HepG2 (cell line): ENCODE results near the gene LTB4R. TPM values are rescaled to one million over a fixed set of nuclear protein-coding genes. Genes with fewer than 3 reads are reported as not detected.

Source experiments
- ELF4 ChIP-seq: sonication (generic); formaldehyde crosslinking; IDR thresholded peaks from 2 replicates; pipeline ENCODE4 v1.5.0; 2020; ENCODE audit warnings: missing genetic modification reagents, mild to moderate bottlenecking, moderate library complexity, borderline replicate concordance
- GATA4 ChIP-seq: sonication (generic); IDR thresholded peaks from 2 replicates; pipeline ENCODE4 v1.6.1; 2016; ENCODE audit warnings: antibody characterized with exemption, low read depth, borderline replicate concordance
- MTF2 ChIP-seq: sonication (generic); formaldehyde crosslinking; IDR thresholded peaks from 2 replicates; pipeline ENCODE4 v1.5.0; 2020; ENCODE audit warnings: missing genetic modification reagents, borderline replicate concordance
- SMYD3 ChIP-seq: sonication (generic); formaldehyde crosslinking; IDR thresholded peaks from 2 replicates; pipeline ENCODE4 v1.8.1; 2023; ENCODE audit warnings: mild to moderate bottlenecking, missing genetic modification reagents
- TBX3 ChIP-seq: fragments of 450-650 bp; IDR thresholded peaks from 2 replicates; pipeline ENCODE4 v1.6.1; 2017; ENCODE audit warnings: antibody characterized with exemption, mild to moderate bottlenecking, inconsistent platforms, borderline replicate concordance
- ZFP1 ChIP-seq: IDR thresholded peaks from 2 replicates; pipeline ENCODE4 v1.6.1; 2016
- ZNF180 ChIP-seq: sonication (generic); formaldehyde crosslinking; IDR thresholded peaks from 2 replicates; pipeline ENCODE4 v1.4.0; 2020; ENCODE audit warnings: low read depth, missing genetic modification reagents, borderline replicate concordance
- ZNF318 ChIP-seq: sonication (generic); formaldehyde crosslinking; IDR thresholded peaks from 2 replicates; pipeline ENCODE4 v1.4.0; 2020; ENCODE audit warnings: mild to moderate bottlenecking, missing genetic modification reagents
- ZNF772 ChIP-seq: sonication (generic); formaldehyde crosslinking; IDR thresholded peaks from 2 replicates; pipeline ENCODE4 v1.5.0; 2020; ENCODE audit warnings: mild to moderate bottlenecking, missing genetic modification reagents
- ZNF790 ChIP-seq: sonication (generic); formaldehyde crosslinking; IDR thresholded peaks from 2 replicates; pipeline ENCODE4 v1.8.0; 2022; ENCODE audit warnings: missing genetic modification reagents, mild to moderate bottlenecking, borderline replicate concordance
- polyA plus RNA-seq, 8 experiments: library from polyadenylated mRNA; depleted of rRNA in 3 of 8; stranded (reverse) in 7 of 8; unstranded in 1 of 8; fragments of >200 nt; fragmentation: Illumina TruSeq in 4 of 8; extraction: Trizol in 4 of 8; gene quantifications; 2 replicates each; pipeline versions ENCODE4 v1.2.1 to v1.2.3, GENCODE V29; 2011 to 2016; ENCODE audit warnings: low read depth in 4 of 8, missing spikeins in 1 of 8, mixed read lengths in 1 of 8; ENCODE audit not compliant: insufficient read depth in 1 of 8
- total RNA-seq, 5 experiments: library from RNA; depleted of rRNA; stranded (reverse); fragments of >200 nt; fragmentation: Illumina TruSeq; extraction: Trizol; gene quantifications; 2 replicates each; pipeline ENCODE4 v1.2.3, GENCODE V29; 2016; ENCODE audit warnings: low read depth in 1 of 5
- TF ChIP-seq, protein P1 (sequence below): sonication (generic); formaldehyde crosslinking; IDR thresholded peaks from 2 replicates; pipeline ENCODE4 v1.8.0; 2022; ENCODE audit warnings: low read depth, missing genetic modification reagents

The LTB4R gene
- total and polyA plus RNA-seq, 2 of the 13 experiments (the other 11 are each of a cell fraction or from before 2014, with no cell fraction given): 3.2 to 8.2 TPM

- TF ChIP-seq ZNF318 (CRISPR knock-in tag): peak; percentile 87; the same call in 1 of the 2 replicates
- no peak for TF ChIP-seq MTF2 (CRISPR knock-in tag)
- TF ChIP-seq ZNF772 (CRISPR knock-in tag): peak; percentile 94
- TF ChIP-seq SMYD3 (CRISPR knock-in tag): peak; percentile 94
- TF ChIP-seq TBX3: peak; percentile 80; the same call in 1 of the 2 replicates
- 0 out of 2 replicates have a peak, but pooled peaks have one; percentile 78 for TF ChIP-seq ZNF790 (CRISPR knock-in tag)
- peak; percentile 22; the same call in 1 of the 2 replicates for TF ChIP-seq ELF4
- TF ChIP-seq, protein P1, sequence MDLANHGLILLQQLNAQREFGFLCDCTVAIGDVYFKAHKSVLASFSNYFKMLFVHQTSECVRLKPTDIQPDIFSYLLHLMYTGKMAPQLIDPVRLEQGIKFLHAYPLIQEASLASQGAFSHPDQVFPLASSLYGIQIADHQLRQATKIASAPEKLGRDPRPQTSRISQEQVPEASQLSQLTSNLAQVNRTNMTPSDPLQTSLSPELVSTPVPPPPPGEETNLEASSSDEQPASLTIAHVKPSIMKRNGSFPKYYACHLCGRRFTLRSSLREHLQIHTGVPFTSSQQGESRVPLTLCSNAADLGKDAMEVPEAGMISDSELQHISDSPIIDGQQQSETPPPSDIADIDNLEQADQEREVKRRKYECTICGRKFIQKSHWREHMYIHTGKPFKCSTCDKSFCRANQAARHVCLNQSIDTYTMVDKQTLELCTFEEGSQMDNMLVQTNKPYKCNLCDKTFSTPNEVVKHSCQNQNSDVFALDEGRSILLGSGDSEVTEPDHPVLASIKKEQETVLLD (CRISPR knock-in tag): no peak
- TF ChIP-seq GATA4: peak; percentile 80; the same call in 1 of the 2 replicates
- TF ChIP-seq ZNF180: no peak
- peak; percentile 84; the same call in 1 of the 2 replicates for TF ChIP-seq ZFP1 (CRISPR knock-in tag)
These were observed 3.5 kb upstream of the LTB4R start, which contains the start of gene CIDEB (continued) for GRCh38 chr14:24307575-24308341.
